Psoas muscle (tissue), 8 donors: ENCODE measurements around the gene CUL1. TPM values are rescaled to one million over a fixed set of nuclear protein-coding genes. Genes with fewer than 3 reads are reported as not detected.

Source experiments
- ATAC-seq, 4 donors: fragments of 200-7000 bp; cut with Tn5 transposase; one replicate each; pipeline ENCODE4 v1.9.1; 2020; ENCODE audit warnings: moderate library complexity in 3 of 4, mild to moderate bottlenecking in 2 of 4
- DNase-seq, 2 donors: peaks; one replicate each; pipeline ENCODE4 v3.0.0-alpha.2; 2020
- H3K27ac ChIP-seq: fragments of 200-600 bp; one replicate; pipeline ENCODE4 v1.8.0; 2022
- H3K27me3 ChIP-seq, 3 donors: fragments of 200-600 bp in 1 of 3; one replicate each; pipeline versions ENCODE4 v1.6.1 to v1.8.0; 2013 to 2022; ENCODE audit warnings: low read length in 2 of 3, mild to moderate bottlenecking in 2 of 3, moderate library complexity in 1 of 3; ENCODE audit not compliant: insufficient read depth in 3 of 3
- H3K36me3 ChIP-seq, 2 donors: fragments of 200-600 bp in 1 of 2; one replicate each; pipeline versions ENCODE4 v1.6.1 to v1.8.0; 2013 to 2022; ENCODE audit warnings: low read depth in 1 of 2, mild to moderate bottlenecking in 1 of 2, moderate library complexity in 1 of 2; ENCODE audit not compliant: insufficient read depth in 1 of 2
- H3K4me1 ChIP-seq: fragments of 200-600 bp; one replicate; pipeline ENCODE4 v1.8.0; 2022
- H3K4me3 ChIP-seq: fragments of 200-600 bp; one replicate; pipeline ENCODE4 v1.8.0; 2022; ENCODE audit warnings: mild to moderate bottlenecking
- H3K9me3 ChIP-seq: fragments of 200-600 bp; one replicate; pipeline ENCODE4 v1.8.0; 2022
- CTCF ChIP-seq: fragments of 200-600 bp; IDR thresholded peaks from one replicate; pipeline ENCODE4 v1.8.0; 2022; ENCODE audit warnings: antibody characterized with exemption
- WGBS, 3 donors: extraction: QIAGEN DNeasy Blood & Tissue Kit; methylation state at CpG; one replicate each; pipeline versions ENCODE4 v1.1.6 to v1.1.7; 2013; 5-methylcytosine and 5-hydroxymethylcytosine counted together
- intact Hi-C, 2 donors: fragments of 100-400 bp; cut with DNase I; formaldehyde crosslinking; loops; one replicate each; pipeline versions ENCODE4 v1.11.0 to v1.14.2; 2022
- polyA plus RNA-seq, 3 donors: library from polyadenylated mRNA; stranded (reverse); fragments of 200-250 nt; gene quantifications; one replicate each; pipeline ENCODE4 v1.2.3, GENCODE V29; 2013
- total RNA-seq, 4 donors: library from RNA; stranded (reverse); fragmentation: NEBNext Ultra II Directional in 2 of 4; extraction: Animal tissue kit (Norgen Biotek cat#: 25700) in 2 of 4; gene quantifications; one replicate each; pipeline versions ENCODE4 v1.2.1 to v1.2.4, GENCODE V29; 2021 to 2023
- donor health status: healthy with polysubstance abuse.
- donor health status: DM: no; HTN: no; CAD: no; lungs with moderate emphysema.
- donor health status: Bipolar disorder and iron deficiency.
- donor health status: healthy.
- donor health status: DM: yes; HTN: yes; CAD: no.
- donor health status: DM: no; HTN: no; CAD: no.
- donor health status: DM: no; HTN: no; CAD: no.
- donor health status: DM: yes; HTN: yes; CAD: no.

Gene CUL1
- total and polyA plus RNA-seq, 7 donors: 65.1 to 149 (median 86.5) TPM

GRCh38 chr7:148791546-148791945, 92.8 kb downstream of the CUL1 start:
- TF ChIP-seq CTCF: no peak
- peaks cover 13 to 100% of the 10 kb centered on the region in 2 donors for H3K36me3 ChIP-seq
- ATAC-seq (peak in 2 of 4 donors; percentile 21), DNase-seq (no peak)
- 90 to 92% (median 91%) methylated on average over 15 of the region's 15 CpGs for WGBS, 3 donors
- H3K9me3 ChIP-seq: peaks cover 6% of the 10 kb centered on the region
- H3K4me3 ChIP-seq: no peak overlapping the region
- H3K27ac ChIP-seq: no peak overlapping the region
- peaks cover 6% of the 10 kb centered on the region for H3K4me1 ChIP-seq
- intact Hi-C loops: no loop called here
- no peaks in the 10 kb centered on the region for H3K27me3 ChIP-seq

DNA sequence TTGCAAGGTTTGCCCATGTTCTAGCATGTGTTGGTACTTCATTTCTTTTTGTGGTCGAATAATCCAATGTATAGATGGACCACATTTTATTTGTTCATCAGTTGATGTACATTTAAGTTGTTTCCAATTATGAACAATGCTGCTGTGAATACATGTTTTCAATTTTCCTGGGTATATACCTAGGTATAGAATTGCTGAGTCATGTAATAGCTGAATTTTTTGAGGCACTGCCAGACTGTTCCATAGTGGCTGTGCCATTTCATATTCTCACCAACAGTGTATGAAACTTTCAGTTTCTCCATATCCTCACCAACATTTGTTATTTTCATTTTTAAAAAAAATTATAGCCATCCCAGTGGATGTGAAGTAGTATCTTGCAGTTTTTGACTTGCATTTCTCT, 94.9 kb downstream of the CUL1 start:
- intact Hi-C loops: no loop called here
- H3K27me3 ChIP-seq: no peaks in the 10 kb centered on the region
- H3K9me3 ChIP-seq: peaks cover 6% of the 10 kb centered on the region
- ATAC-seq (no peak), DNase-seq (no peak)
- peaks cover 10 to 100% of the 10 kb centered on the region in 2 donors for H3K36me3 ChIP-seq
- H3K27ac ChIP-seq: no peak overlapping the region
- peaks cover 6% of the 10 kb centered on the region for H3K4me1 ChIP-seq
- no peak overlapping the region for H3K4me3 ChIP-seq
- WGBS, 3 donors: 98 to 100% (median 100%) methylated on average over 1 of the region's 1 CpG
- no peak for TF ChIP-seq CTCF

DNA sequence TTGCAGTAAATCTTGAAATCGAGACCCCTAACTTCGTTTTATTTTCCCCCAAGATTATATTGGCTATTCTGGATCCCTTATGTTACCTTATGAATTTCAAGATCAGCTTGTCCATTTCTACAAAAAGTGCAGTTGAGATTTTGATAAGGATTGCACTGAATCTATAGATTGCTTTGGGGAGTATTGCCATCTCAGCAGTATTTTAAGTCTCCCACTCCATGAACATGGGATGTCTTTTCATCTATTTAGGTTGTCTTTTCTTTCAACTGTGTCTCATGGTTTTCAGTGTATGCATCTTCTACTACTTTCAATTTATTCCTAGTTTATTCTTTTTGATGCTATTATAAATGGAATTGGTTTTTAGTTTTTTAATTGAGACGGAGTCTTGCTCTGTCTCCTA, 95.8 kb downstream of the CUL1 start:
- ATAC-seq (no peak), DNase-seq (no peak)
- Histone ChIP-seq H3K27ac (no peak overlapping the region), H3K9me3 (peaks cover 6% of the 10 kb centered on the region), H3K4me3 (no peak overlapping the region), H3K4me1 (peaks cover 6% of the 10 kb centered on the region), H3K36me3 (peaks cover 11 to 100% of the 10 kb centered on the region in 2 donors), H3K27me3 (no peaks in the 10 kb centered on the region)
- intact Hi-C loops: no loop called here
- 96 to 99% (median 99%) methylated on average over 3 of the region's 3 CpGs for WGBS, 3 donors
- no peak for TF ChIP-seq CTCF

DNA sequence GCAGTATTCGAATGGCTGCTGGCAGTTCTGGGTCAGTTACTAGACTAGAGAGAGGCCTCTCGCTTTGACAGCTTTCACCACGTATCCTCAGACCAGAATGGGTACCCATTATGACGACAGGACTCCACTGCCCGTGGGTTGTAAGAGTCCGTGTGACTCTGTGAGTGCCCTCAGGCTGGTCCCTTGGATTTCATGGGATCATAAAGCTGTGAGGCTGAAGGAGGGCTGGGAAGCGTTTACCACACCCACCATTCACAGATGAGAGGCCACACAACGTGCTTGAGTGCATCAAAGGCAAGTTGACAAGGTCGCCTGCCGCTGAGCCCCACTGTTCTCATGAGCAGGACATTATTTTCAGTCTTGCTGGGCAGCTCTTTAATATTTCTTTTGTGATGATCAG, 98.1 kb downstream of the CUL1 start:
- Histone ChIP-seq H3K4me3 (no peak overlapping the region), H3K9me3 (peaks cover 6% of the 10 kb centered on the region), H3K36me3 (peaks cover 5 to 99% of the 10 kb centered on the region in 2 donors), H3K27me3 (no peaks in the 10 kb centered on the region), H3K4me1 (peaks cover 12% of the 10 kb centered on the region), H3K27ac (no peak overlapping the region)
- TF ChIP-seq CTCF: no peak
- ATAC-seq (no peak), DNase-seq (no peak)
- intact Hi-C loops: no loop called here
- 81 to 87% (median 85%) methylated on average over 10 of the region's 10 CpGs for WGBS, 3 donors

DNA sequence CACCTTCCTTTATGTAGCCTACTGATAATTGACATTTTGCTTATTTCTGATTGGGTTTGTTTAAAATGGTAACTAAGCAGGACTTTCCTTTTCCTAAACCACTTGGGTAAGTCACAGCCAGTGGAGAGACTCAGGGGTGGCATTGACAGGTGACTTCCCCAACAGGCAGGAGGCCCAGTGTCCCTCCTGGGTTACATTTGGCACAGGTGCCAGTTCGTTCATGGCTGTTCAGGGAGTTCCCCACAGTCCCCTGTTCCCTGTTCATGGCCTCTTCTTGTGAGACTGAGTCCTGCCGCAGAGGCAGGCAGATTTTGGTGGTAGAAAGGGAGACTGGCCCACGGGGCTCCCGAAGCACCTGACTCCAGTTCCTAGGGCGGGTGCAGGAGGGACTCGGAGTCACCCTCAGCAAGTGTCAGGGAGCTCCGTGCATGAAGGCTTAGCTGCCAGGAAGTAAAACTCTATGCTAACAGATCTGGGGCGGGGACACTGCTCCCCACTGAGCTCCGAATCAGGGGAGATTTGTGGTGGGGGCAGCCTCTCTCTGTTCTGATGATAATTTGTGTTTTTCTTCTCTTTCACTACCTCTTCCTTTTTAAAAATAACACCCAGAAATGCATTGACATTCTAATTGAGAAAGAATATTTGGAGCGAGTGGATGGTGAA, 101.3 kb downstream of the CUL1 start:
- DNase-seq (no peak), ATAC-seq (peak; percentile 23 to 60 (median 49))
- H3K9me3 ChIP-seq: no peaks in the 10 kb centered on the region
- H3K4me1 ChIP-seq: peaks cover 6% of the 10 kb centered on the region
- H3K27ac ChIP-seq: peak overlapping the region; percentile 30
- peaks cover 5 to 98% of the 10 kb centered on the region in 2 donors for H3K36me3 ChIP-seq
- WGBS, 3 donors: 43 to 61% (median 47%) methylated on average over 10 of the region's 10 CpGs
- intact Hi-C loops: no loop called here
- no peak for TF ChIP-seq CTCF
- no peaks in the 10 kb centered on the region for H3K27me3 ChIP-seq
- H3K4me3 ChIP-seq: no peak overlapping the region
